Bronchial epithelial cell (primary cell): Measurements from ENCODE around the gene ARMH2. TPM values are rescaled to one million over a fixed set of nuclear protein-coding genes. Genes with fewer than 3 reads are reported as not detected.
"Not testable (repeated sequence)": the region's sequence is repeated elsewhere in the genome, so short reads cannot be mapped to it uniquely, and the experiment has no call there.

Experiments used
- DNase-seq: peaks from one replicate; pipeline ENCODE4 v3.0.0-alpha.2; 2010; ENCODE audit warnings: low read depth
- FAIRE-seq: peaks from 2 replicates; lab custom pipeline; 2011; peaks lifted over from hg19 to GRCh38; lab: Jason Lieb, UNC
- H3K27me3 ChIP-seq: 2 replicates; pipeline ENCODE4 v1.5.1; 2011; ENCODE audit warnings: low read length; ENCODE audit not compliant: control insufficient read depth, insufficient read depth
- H3K36me3 ChIP-seq: 2 replicates; pipeline ENCODE4 v1.5.1; 2011; ENCODE audit warnings: low read length; ENCODE audit not compliant: control insufficient read depth, insufficient read depth
- H3K4me3 ChIP-seq: 2 replicates; pipeline ENCODE4 v1.5.1; 2011; ENCODE audit warnings: mild to moderate bottlenecking, low read depth, low read length, control low read depth
- total RNA-seq: library from RNA; depleted of rRNA; stranded (reverse); fragments of >200 nt; gene quantifications from 2 replicates; pipeline ENCODE4 v1.2.1, GENCODE V29; 2014
- TF ChIP-seq, protein P1 (sequence below): IDR thresholded peaks from 2 replicates; pipeline ENCODE4 v1.5.1; 2011; ENCODE audit warnings: mild to moderate bottlenecking, moderate library complexity, low read length, control low read depth, inconsistent platforms; ENCODE audit not compliant: insufficient read depth, severe bottlenecking

The ARMH2 gene
- total RNA-seq, 1 donor from 2014 or later: not detected

DNA sequence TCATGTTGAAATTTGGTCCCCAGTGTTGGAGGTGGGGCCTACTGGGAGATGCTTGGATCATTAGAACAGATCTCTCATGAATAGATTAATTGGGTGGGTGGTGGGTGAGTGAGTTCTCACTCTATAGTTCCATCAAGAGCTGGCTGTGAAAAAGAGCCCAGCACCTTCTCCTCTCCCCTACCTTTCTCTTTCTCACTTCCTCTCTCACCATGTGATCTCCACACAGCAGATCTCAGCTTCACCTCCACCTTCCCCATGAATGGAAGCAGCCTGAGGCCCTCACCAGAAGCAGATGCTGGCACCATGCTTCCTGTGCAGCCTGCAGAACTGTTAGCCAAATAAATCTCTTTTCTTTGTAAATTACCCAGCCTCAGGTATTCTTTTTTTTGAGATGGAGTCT, 36.9 kb downstream of the ARMH2 start:
- no peaks in the 10 kb centered on the region for H3K36me3 ChIP-seq
- TF ChIP-seq, protein P1, sequence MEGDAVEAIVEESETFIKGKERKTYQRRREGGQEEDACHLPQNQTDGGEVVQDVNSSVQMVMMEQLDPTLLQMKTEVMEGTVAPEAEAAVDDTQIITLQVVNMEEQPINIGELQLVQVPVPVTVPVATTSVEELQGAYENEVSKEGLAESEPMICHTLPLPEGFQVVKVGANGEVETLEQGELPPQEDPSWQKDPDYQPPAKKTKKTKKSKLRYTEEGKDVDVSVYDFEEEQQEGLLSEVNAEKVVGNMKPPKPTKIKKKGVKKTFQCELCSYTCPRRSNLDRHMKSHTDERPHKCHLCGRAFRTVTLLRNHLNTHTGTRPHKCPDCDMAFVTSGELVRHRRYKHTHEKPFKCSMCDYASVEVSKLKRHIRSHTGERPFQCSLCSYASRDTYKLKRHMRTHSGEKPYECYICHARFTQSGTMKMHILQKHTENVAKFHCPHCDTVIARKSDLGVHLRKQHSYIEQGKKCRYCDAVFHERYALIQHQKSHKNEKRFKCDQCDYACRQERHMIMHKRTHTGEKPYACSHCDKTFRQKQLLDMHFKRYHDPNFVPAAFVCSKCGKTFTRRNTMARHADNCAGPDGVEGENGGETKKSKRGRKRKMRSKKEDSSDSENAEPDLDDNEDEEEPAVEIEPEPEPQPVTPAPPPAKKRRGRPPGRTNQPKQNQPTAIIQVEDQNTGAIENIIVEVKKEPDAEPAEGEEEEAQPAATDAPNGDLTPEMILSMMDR: no peak
- H3K4me3 ChIP-seq: no peak overlapping the region
- no peaks in the 10 kb centered on the region for H3K27me3 ChIP-seq
- FAIRE-seq: no peak
- DNase-seq: no peak

DNA sequence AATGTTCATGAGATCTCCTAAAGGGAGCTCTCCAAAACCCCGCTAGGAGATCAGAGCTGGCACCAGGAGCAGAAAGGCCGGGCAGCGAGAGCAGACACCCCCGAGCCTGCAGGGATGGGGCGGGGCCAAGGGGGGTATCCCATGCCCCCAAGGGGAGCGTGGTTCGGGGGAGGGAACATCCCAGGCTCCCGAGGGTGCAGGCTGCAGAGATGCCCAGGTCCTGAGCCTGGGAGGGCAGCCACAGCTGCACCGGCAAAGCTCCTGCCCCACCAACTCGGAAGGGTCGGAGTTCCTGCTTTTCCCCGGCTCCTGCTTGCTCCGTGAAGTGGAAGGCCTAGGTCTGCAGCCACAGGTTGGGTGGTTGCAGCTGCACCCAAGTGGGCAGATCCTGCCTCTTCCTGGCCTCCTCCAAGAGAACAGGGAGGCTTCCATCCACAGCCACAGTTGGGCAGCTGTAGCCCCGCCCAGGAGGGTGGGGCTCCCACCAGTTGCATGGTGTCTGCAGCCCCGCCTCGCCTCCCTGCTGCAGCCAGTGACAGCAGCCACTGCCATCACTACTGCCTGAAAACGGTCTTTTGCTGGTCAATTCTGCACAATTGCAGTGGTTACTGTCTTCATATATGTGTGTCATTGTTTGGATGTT, 37.4 kb downstream of the ARMH2 start:
- DNase-seq: no peak
- no peaks in the 10 kb centered on the region for H3K36me3 ChIP-seq
- no peaks in the 10 kb centered on the region for H3K27me3 ChIP-seq
- TF ChIP-seq, protein P1: no peak
- no peak overlapping the region for H3K4me3 ChIP-seq
- no peak for FAIRE-seq

- FAIRE-seq (no peak), DNase-seq (no peak)
- H3K4me3 ChIP-seq: no peak overlapping the region
- no peaks in the 10 kb centered on the region for H3K27me3 ChIP-seq
- TF ChIP-seq, protein P1: no peak
- no peaks in the 10 kb centered on the region for H3K36me3 ChIP-seq
Measured at GRCh38 chr6:24760210-24760609, 38.5 kb downstream of the ARMH2 start.

- no peak for FAIRE-seq
- TF ChIP-seq, protein P1: no peak
- H3K4me3 ChIP-seq: no peak overlapping the region
- DNase-seq: no peak
- no peaks in the 10 kb centered on the region for H3K36me3 ChIP-seq
- no peaks in the 10 kb centered on the region for H3K27me3 ChIP-seq
Measured at GRCh38 chr6:24759718-24760117, 39.0 kb downstream of the ARMH2 start.

DNA sequence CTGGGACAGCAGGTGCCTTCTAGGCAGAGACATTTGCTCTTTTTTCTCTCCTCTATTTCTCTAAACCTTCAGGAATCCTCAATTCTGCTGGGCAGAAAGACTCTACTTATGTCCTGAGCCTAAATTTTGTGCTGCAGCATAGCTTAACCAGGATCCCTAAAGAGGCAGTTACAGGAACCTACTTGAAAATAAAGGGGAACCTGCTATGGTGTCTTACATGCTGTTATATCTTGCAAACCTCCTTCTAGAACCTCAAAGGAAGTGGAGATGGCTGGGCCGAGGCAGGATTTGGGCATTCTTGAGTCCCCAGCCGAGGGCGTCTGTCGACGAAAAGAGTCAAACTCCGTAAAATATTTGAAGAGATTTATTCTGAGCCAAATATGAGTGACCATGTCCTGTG, 41.1 kb downstream of the ARMH2 start:
- no peaks in the 10 kb centered on the region for H3K36me3 ChIP-seq
- TF ChIP-seq, protein P1: no peak
- FAIRE-seq: no peak
- H3K27me3 ChIP-seq: no peaks in the 10 kb centered on the region
- H3K4me3 ChIP-seq: no peak overlapping the region
- DNase-seq: no peak

DNA sequence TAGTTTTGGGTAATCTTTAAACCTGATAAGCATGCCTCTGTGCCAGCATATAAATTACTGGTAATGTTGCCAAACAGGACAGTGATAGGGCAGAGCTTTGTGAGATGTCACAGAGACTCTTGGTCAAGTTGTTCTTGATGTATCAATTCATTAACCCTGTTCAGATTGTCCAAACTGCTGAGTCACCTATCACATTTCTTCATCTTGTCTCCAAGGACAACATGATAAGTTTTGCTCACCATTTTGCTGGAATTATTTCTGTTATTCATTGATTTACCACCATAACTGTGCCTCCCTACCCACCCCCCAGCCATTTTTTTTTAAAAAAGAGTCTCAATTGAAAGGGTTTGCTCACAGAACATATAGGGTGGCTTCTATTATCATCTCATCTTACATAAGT, 43.4 kb downstream of the ARMH2 start:
- DNase-seq (no peak), FAIRE-seq (no peak)
- Histone ChIP-seq H3K27me3 (no peaks in the 10 kb centered on the region), H3K4me3 (no peak overlapping the region), H3K36me3 (no peaks in the 10 kb centered on the region)
- TF ChIP-seq, protein P1: no peak

DNA sequence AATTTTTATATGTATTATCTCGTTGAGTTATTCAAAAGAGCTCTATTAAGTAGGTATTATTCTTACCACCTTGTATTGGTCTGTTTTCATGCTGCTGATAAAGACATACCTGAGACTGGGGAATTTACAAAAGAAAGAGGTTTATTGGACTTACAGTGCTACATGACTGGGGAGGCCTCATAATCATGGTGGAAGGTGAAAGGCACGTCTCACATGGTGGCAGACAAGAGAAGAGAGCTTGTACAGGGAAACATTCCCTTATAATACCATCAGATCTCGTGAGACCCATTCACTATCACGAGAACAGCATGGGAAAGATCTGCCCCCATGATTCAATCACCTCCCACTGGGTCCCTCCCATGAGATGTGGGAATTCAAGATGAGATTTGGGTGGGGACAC, 44.3 kb downstream of the ARMH2 start:
- not testable (repeated sequence) for DNase-seq, FAIRE-seq, H3K36me3 ChIP-seq, H3K27me3 ChIP-seq, H3K4me3 ChIP-seq
